ENCODE results near the gene SIRT1. TPM values are rescaled to one million over a fixed set of nuclear protein-coding genes. Genes with fewer than 3 reads are reported as not detected.

SIRT1 gene
- total and polyA plus RNA-seq, 2 of the 8 experiments (the other 6 are each of a cell fraction or from before 2014, with no cell fraction given) = 22.6 to 70.9 TPM

GRCh38 chr10:67858971-67859370 is 25.5 kb upstream of the SIRT1 start:
- H3K23ac ChIP-seq (ENCODE audit: insufficient read length) = no peak overlapping the region
- no peak overlapping the region for H4K91ac ChIP-seq (replicated peaks; ENCODE audit: insufficient read length, low read length)
- H3K23me2 ChIP-seq (ENCODE audit: low read depth, low read length) = no peaks in the 10 kb centered on the region
- no peak overlapping the region for H3K56ac ChIP-seq (replicated peaks; ENCODE audit: insufficient read length, low read depth, low read length)
- no peak overlapping the region for H2AK5ac ChIP-seq (ENCODE audit: low read depth, low read length)
- no peak overlapping the region for H2BK20ac ChIP-seq (ENCODE audit: low read length)
- no peak overlapping the region for H3K4me2 ChIP-seq (ENCODE audit: insufficient read depth in 1 of 2, low read depth in 2 of 2, low read length in 2 of 2)
- DNase-seq (ENCODE audit: low read depth in 1 of 2, low spot score in 2 of 2) = no peak
- no peak overlapping the region for H3K4me3 ChIP-seq (ENCODE audit: extremely low read depth in 1 of 4, insufficient read depth in 2 of 4, low read depth in 3 of 4, low read length in 4 of 4)
- no peaks in the 10 kb centered on the region for H3K79me1 ChIP-seq (ENCODE audit: low read depth, low read length)
- H2BK15ac ChIP-seq (ENCODE audit: low read length) = no peak overlapping the region
- H2BK5ac ChIP-seq (ENCODE audit: low read depth, low read length) = no peak overlapping the region
- no peak overlapping the region for H2BK12ac ChIP-seq (ENCODE audit: low read depth, low read length)
- no peaks in the 10 kb centered on the region; a peak in 1 of 7 replicates for H3K27me3 ChIP-seq (replicated peaks in 1 of 4; ENCODE audit: control insufficient read depth in 3 of 4, extremely low read depth in 1 of 4, insufficient read depth in 3 of 4, low read length in 3 of 4)
- ChIA-PET CTCF (ENCODE audit: partially characterized antibody) (interaction anchor here (0.6 to 0.7 kb wide), 4 partner anchors 26 to 178 kb away, joined by 3 read pairs; no protein-coding TSS in a partner anchor), POLR2A (ENCODE audit: partially characterized antibody) (interaction anchor here (0.7 to 1.3 kb wide), 2 partner anchors 9 to 27 kb away, joined by 3 read pairs; no protein-coding TSS in a partner anchor)
- H4K5ac ChIP-seq (ENCODE audit: insufficient read length, low read depth, low read length) = no peak overlapping the region
- H3K36me3 ChIP-seq (ENCODE audit: control insufficient read depth in 2 of 4, insufficient read depth in 4 of 4, low read length in 3 of 4) = no peaks in the 10 kb centered on the region
- FAIRE-seq = no peak
- no peak overlapping the region for H4K8ac ChIP-seq (ENCODE audit: extremely low read depth, insufficient read depth, low read length)
- H2BK120ac ChIP-seq (replicated peaks; ENCODE audit: low read depth, low read length) = no peak overlapping the region
- H3K18ac ChIP-seq (ENCODE audit: extremely low read depth, low read length) = no peak overlapping the region
- H3K27ac ChIP-seq (ENCODE audit: low read depth, low read length) = no peak overlapping the region
- 97% methylated on average over 2 of the region's 2 CpGs; no CpG with 5 or more reads in 1 of the 2 experiments for WGBS, 2 experiments (ENCODE audit: extremely low coverage in 1 of 2, insufficient coverage in 1 of 2, insufficient read length in 1 of 2, insufficient replicate concordance in 2 of 2, low coverage in 1 of 2, low lambda C conversion rate in 2 of 2, missing lambda C conversion rate in 1 of 2)
- peaks cover 2 to 11% (median 10%) of the 10 kb centered on the region in 4 experiments; a peak in 6 of 7 replicates for H3K4me1 ChIP-seq (replicated peaks in 1 of 4; ENCODE audit: control insufficient read depth in 3 of 4, insufficient read depth in 4 of 4, low read length in 3 of 4)
- no peak overlapping the region for H3K9ac ChIP-seq (replicated peaks in 1 of 4; ENCODE audit: extremely low read depth in 1 of 4, low read depth in 3 of 4, low read length in 3 of 4)
- no peak overlapping the region for H3K4ac ChIP-seq (replicated peaks; ENCODE audit: insufficient read length, low read depth, low read length)
- no peaks in the 10 kb centered on the region for H3K9me3 ChIP-seq (ENCODE audit: insufficient read depth in 2 of 2, low read depth in 1 of 2, low read length in 1 of 2)
- no peak overlapping the region for H3K14ac ChIP-seq (ENCODE audit: insufficient read length)
- peaks cover 0 to 10% of the 10 kb centered on the region in 2 experiments; a peak in 2 of 4 replicates for H3K79me2 ChIP-seq (ENCODE audit: control insufficient read depth in 1 of 2, insufficient read depth in 2 of 2, low read length in 2 of 2)
- H4K20me1 ChIP-seq (replicated peaks in 1 of 2; ENCODE audit: control insufficient read depth in 1 of 2, insufficient read depth in 2 of 2, low read length in 2 of 2) = no peaks in the 10 kb centered on the region
- H2AFZ ChIP-seq (ENCODE audit: low read length) = no peak overlapping the region
- no peak for TF ChIP-seq SUZ12 (IDR thresholded peaks at IDR 0.05; ENCODE audit: low read length)
- TF ChIP-seq ZNF274 (IDR thresholded peaks at IDR 0.05; ENCODE audit: borderline replicate concordance, extremely low read depth, low read length) = no peak
- TF ChIP-seq BRCA1 (IDR thresholded peaks at IDR 0.05; ENCODE audit: low read depth, low read length) = no peak
- no peak for TF ChIP-seq YY1 (IDR thresholded peaks at IDR 0.05; ENCODE audit: low read depth, low read length)
- TF ChIP-seq NRF1 (IDR thresholded peaks at IDR 0.05; ENCODE audit: low read depth, low read length) = no peak
- no peak for TF ChIP-seq CBX5 (IDR thresholded peaks at IDR 0.05; ENCODE audit: low read depth, low read length)
- no peak for TF ChIP-seq CBX8 (IDR thresholded peaks at IDR 0.05; ENCODE audit: borderline replicate concordance, low read depth, low read length)
- no peak for TF ChIP-seq E2F6 (IDR thresholded peaks at IDR 0.05)
- TF ChIP-seq SP2 (IDR thresholded peaks at IDR 0.05; ENCODE audit: low read length) = no peak
- TF ChIP-seq CHD2 (IDR thresholded peaks at IDR 0.05; ENCODE audit: low read length) = no peak
- no peak for TF ChIP-seq SRF (IDR thresholded peaks at IDR 0.05; ENCODE audit: low read depth, low read length)
- TF ChIP-seq RXRA (IDR thresholded peaks at IDR 0.05; ENCODE audit: insufficient read depth, low read depth, low read length) = no peak

Data from H1 (cell line).